ENCODE results near the gene CD47.

The CD47 gene

GRCh38 chr3:108125153-108125543 is 34.3 kb upstream of the CD47 start:
- no peak for DNase-seq (ENCODE audit: low read depth)
- TF ChIP-seq, protein P1, sequence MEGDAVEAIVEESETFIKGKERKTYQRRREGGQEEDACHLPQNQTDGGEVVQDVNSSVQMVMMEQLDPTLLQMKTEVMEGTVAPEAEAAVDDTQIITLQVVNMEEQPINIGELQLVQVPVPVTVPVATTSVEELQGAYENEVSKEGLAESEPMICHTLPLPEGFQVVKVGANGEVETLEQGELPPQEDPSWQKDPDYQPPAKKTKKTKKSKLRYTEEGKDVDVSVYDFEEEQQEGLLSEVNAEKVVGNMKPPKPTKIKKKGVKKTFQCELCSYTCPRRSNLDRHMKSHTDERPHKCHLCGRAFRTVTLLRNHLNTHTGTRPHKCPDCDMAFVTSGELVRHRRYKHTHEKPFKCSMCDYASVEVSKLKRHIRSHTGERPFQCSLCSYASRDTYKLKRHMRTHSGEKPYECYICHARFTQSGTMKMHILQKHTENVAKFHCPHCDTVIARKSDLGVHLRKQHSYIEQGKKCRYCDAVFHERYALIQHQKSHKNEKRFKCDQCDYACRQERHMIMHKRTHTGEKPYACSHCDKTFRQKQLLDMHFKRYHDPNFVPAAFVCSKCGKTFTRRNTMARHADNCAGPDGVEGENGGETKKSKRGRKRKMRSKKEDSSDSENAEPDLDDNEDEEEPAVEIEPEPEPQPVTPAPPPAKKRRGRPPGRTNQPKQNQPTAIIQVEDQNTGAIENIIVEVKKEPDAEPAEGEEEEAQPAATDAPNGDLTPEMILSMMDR (IDR thresholded peaks at IDR 0.05; ENCODE audit: low read depth, low read length, missing control alignments), result no peak
- no peak overlapping the region for H3K4me3 ChIP-seq (ENCODE audit: low read depth, low read length)
- in situ Hi-C loops (cut with HindIII; ENCODE audit: low sequenced_read_pairs), result no loop called here

GRCh38 chr3:108124337-108125152 is 33.7 kb upstream of the CD47 start:
- no peak for DNase-seq (ENCODE audit: low read depth)
- no peak overlapping the region for H3K4me3 ChIP-seq (ENCODE audit: low read depth, low read length)
- in situ Hi-C loops (cut with HindIII; ENCODE audit: low sequenced_read_pairs), result no loop called here
- TF ChIP-seq, protein P1 (IDR thresholded peaks at IDR 0.05; ENCODE audit: low read depth, low read length, missing control alignments), result no peak

GRCh38 chr3:108123326-108123725 is 32.5 kb upstream of the CD47 start:
- no peak for DNase-seq (ENCODE audit: low read depth)
- TF ChIP-seq, protein P1 (IDR thresholded peaks at IDR 0.05; ENCODE audit: low read depth, low read length, missing control alignments), result no peak
- in situ Hi-C loops (cut with HindIII; ENCODE audit: low sequenced_read_pairs), result no loop called here

GRCh38 chr3:108122276-108122675 is 31.4 kb upstream of the CD47 start:
- TF ChIP-seq, protein P1 (IDR thresholded peaks at IDR 0.05; ENCODE audit: low read depth, low read length, missing control alignments), result no peak
- DNase-seq (ENCODE audit: low read depth), result no peak
- H3K4me3 ChIP-seq (ENCODE audit: low read depth, low read length), result no peak overlapping the region
- in situ Hi-C loops (cut with HindIII; ENCODE audit: low sequenced_read_pairs), result no loop called here

More at GRCh38 chr3:108123326-108123725, 32.5 kb upstream of the CD47 start:
- H3K4me3 ChIP-seq (ENCODE audit: low read depth, low read length), result no peak overlapping the region

DNA sequence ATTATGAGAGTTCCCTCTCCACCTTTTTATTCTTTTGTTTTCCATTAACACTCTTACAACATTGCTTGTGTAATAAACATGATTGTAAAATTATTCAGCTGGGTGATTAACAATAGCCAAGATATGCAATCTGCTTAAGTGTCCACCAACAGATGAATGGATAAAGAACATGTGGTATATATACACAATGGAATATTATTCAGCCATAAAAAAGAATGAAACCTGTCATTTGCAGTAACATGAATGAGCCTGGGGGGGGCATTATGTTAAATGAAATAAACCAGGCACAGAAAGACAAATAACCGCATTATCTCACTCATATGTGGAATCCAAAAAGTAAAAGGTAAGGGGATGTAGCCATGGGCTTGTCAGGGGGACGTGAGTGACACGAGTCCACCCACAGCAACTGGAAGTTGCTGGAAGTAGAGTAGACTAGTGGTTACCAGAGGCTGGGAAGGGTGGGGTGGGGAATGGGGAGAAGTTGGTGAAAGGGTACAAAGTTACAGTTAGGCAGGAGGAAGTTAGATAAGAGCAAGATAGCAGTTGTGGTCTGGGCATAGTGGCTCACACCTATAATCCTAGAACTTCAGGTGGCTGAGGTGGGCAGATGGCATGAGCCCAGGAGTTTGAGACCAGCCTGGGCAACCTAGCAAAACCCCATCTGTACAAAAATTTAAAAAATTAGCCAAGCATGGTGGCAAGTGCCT is 28.7 kb upstream of the CD47 start:
- TF ChIP-seq, protein P1 (IDR thresholded peaks at IDR 0.05; ENCODE audit: low read depth, low read length, missing control alignments), result no peak
- in situ Hi-C loops (cut with HindIII; ENCODE audit: low sequenced_read_pairs), result no loop called here
- no peak overlapping the region for H3K4me3 ChIP-seq (ENCODE audit: low read depth, low read length)
- DNase-seq (ENCODE audit: low read depth), result no peak

DNA sequence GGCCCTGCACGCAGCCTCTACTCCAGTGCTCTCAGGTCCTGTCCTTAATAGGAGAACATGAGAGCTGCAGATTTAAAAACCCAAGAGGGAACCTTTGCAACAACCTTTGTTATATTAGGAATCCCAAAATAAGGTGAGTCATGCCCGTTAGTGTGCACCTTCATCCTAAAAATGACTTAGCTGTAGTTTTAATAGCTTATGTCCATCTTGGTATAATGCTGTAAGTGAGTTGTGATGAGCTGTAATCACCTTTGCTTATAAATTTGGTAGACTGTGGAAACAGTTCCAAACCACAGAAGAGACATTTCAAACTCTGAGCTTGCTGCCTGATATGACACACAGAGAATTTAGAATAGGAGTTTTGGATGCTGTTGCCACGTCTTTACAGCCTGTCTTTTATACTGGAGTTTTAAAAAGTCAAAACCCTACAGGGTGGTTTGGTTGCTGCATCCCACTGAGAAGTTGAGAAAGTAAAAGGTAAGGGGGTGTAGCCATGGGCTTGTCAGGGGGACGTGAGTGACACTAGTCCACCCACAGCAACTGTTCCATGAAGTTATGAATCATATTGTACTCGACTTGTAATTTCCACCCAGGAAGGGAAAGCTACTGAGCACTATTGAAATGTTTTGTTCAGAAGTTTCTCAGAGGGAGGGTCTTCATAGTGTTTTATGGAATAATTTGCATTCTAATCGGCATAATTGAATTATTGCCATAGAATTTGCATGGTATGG is 27.4 kb upstream of the CD47 start:
- TF ChIP-seq, protein P1 (IDR thresholded peaks at IDR 0.05; ENCODE audit: low read depth, low read length, missing control alignments), result no peak
- in situ Hi-C loops (cut with HindIII; ENCODE audit: low sequenced_read_pairs), result no loop called here
- H3K4me3 ChIP-seq (ENCODE audit: low read depth, low read length), result no peak overlapping the region
- DNase-seq (ENCODE audit: low read depth), result no peak

Measured in astrocyte of the cerebellum (primary cell).